H1 (cell line): ENCODE results near the gene SLPI. TPM values are rescaled to one million over a fixed set of nuclear protein-coding genes. Genes with fewer than 3 reads are reported as not detected.

ENCODE experiments used
- EGR1 ChIP-seq: IDR thresholded peaks from 2 replicates; pipeline ENCODE4 v1.6.1; 2011; ENCODE audit warnings: low read depth, low read length, borderline replicate concordance
- RXRA ChIP-seq: IDR thresholded peaks from 2 replicates; pipeline ENCODE4 v1.6.1; 2011; ENCODE audit warnings: low read depth, mild to moderate bottlenecking, low read length, moderate library complexity; ENCODE audit not compliant: insufficient read depth
- TEAD4 ChIP-seq: IDR thresholded peaks from 2 replicates; pipeline ENCODE4 v1.6.1; 2012; ENCODE audit warnings: low read depth, low read length, inconsistent platforms, mixed read lengths
- polyA plus RNA-seq, 7 experiments: library from polyadenylated mRNA; depleted of rRNA in 3 of 7; stranded (reverse) in 5 of 7; unstranded in 2 of 7; fragments of >200 nt in 5 of 7; fragments of 200-250 nt in 2 of 7; gene quantifications; 1 replicate in 5 of 7; 2 replicates in 1 of 7; 4 replicates in 1 of 7; pipeline versions ENCODE4 v1.2.1 to v1.2.3, GENCODE V29; 2011 to 2013; ENCODE audit warnings: missing spikeins in 2 of 7, mixed read lengths in 2 of 7
- total RNA-seq: library from RNA; stranded (reverse); fragmentation: NEBNext Ultra II Directional; extraction: Animal tissue kit (Norgen Biotek cat#: 25700); gene quantifications from 2 replicates; pipeline ENCODE4 v1.2.1, GENCODE V29; 2021
- TF ChIP-seq, protein P1 (sequence below): IDR thresholded peaks from 2 replicates; pipeline ENCODE4 v1.6.1; 2012; ENCODE audit warnings: inconsistent platforms

Gene SLPI
- total and polyA plus RNA-seq, 2 of the 8 experiments (the other 6 are each of a cell fraction or from before 2014, with no cell fraction given) = not detected

DNA sequence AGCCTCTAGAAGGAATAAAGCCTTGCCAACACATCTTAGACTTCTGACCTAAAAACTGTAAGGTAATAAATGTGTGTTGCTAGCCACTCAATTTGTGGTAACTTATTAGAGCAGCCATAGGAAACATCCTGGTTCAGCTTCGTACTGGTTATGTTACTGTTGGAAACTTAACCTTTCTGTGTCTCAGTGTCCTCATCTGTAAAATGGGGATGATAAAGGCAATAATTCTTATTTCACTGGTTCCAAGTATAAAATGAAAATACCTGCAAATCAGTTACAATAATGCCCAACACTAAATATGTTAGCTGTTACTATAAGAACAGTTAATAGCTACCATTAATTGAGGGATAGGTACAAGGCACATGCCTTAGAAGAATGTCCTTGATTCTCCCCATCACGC, 38.0 kb upstream of the SLPI start (continued):
- TF ChIP-seq EGR1 = no peak
- TF ChIP-seq, protein P1, sequence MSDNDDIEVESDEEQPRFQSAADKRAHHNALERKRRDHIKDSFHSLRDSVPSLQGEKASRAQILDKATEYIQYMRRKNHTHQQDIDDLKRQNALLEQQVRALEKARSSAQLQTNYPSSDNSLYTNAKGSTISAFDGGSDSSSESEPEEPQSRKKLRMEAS = no peak
- TF ChIP-seq RXRA = no peak
- no peak for TF ChIP-seq TEAD4
